Gastrocnemius medialis (tissue), 4 donors: Measurements from ENCODE around the gene ZNF646.

Experiments
- CTCF ChIP-seq, 5 experiments: fragments of 450-650 bp in 3 of 5; fragments of 200-600 bp in 2 of 5; sonication (generic) in 2 of 5; IDR thresholded peaks in 4 of 5; conservative IDR thresholded peaks in 1 of 5; 1 replicate in 4 of 5; 2 replicates in 1 of 5; pipeline ENCODE4 v1.5.1; 2016 to 2019; ENCODE audit warnings: antibody characterized with exemption in 5 of 5, mild to moderate bottlenecking in 3 of 5, moderate library complexity in 3 of 5
- POLR2A ChIP-seq, 2 donors: fragments of 450-650 bp; IDR thresholded peaks; one replicate each; pipeline ENCODE4 v1.6.1; 2017; ENCODE audit warnings: antibody characterized with exemption in 2 of 2, mild to moderate bottlenecking in 2 of 2, moderate library complexity in 2 of 2

GRCh38 chr16:31085411-31085810 is 11.2 kb downstream of the ZNF646 start:
- TF ChIP-seq CTCF (IDR thresholded peaks at IDR 0.05 in 4 of 5, conservative IDR thresholded peaks at IDR 0.05 in 1 of 5) (no peak), POLR2A (IDR thresholded peaks at IDR 0.05) (no peak)
